NT2/D1 (cell line): ENCODE measurements around the gene CNOT11.
"Not testable (repeated sequence)": the region's sequence is repeated elsewhere in the genome, so short reads cannot be mapped to it uniquely, and the experiment has no call there.

Source experiments
- DNase-seq: peaks from one replicate; pipeline ENCODE4 v3.0.0-alpha.2; 2011; ENCODE audit warnings: low read depth, low spot score
- H3K27me3 ChIP-seq: 2 replicates; pipeline ENCODE4 v1.6.0; 2011; ENCODE audit warnings: mild to moderate bottlenecking; ENCODE audit not compliant: insufficient read length, insufficient read depth
- H3K36me3 ChIP-seq: 2 replicates; pipeline ENCODE4 v1.6.1; 2011; ENCODE audit warnings: mild to moderate bottlenecking, low read length, mixed read lengths; ENCODE audit not compliant: insufficient read depth, insufficient read length
- H3K4me1 ChIP-seq: 2 replicates; pipeline ENCODE4 v1.5.1; 2011; ENCODE audit not compliant: insufficient read depth, insufficient read length
- H3K4me3 ChIP-seq: 2 replicates; pipeline ENCODE4 v1.5.1; 2011; ENCODE audit warnings: low read depth; ENCODE audit not compliant: insufficient read length
- H3K9ac ChIP-seq: 2 replicates; pipeline ENCODE4 v1.6.0; 2011; ENCODE audit warnings: low read depth; ENCODE audit not compliant: insufficient read length
- H3K9me3 ChIP-seq: 2 replicates; pipeline ENCODE4 v1.5.1; 2011; ENCODE audit warnings: mild to moderate bottlenecking, low read length; ENCODE audit not compliant: insufficient read depth
- SUZ12 ChIP-seq: IDR thresholded peaks from 2 replicates; pipeline ENCODE4 v1.6.1; 2011; ENCODE audit not compliant: insufficient read length, insufficient read depth; ENCODE audit errors: extremely low read depth
- YY1 ChIP-seq: IDR thresholded peaks from 2 replicates; pipeline ENCODE4 v1.6.1; 2011; ENCODE audit not compliant: insufficient read length, insufficient read depth
- ZNF274 ChIP-seq: IDR thresholded peaks from 2 replicates; pipeline ENCODE4 v1.6.1; 2011; ENCODE audit warnings: mild to moderate bottlenecking, low read depth, low read length

The CNOT11 gene

GRCh38 chr2:101238930-101239759 is 13.5 kb upstream of the CNOT11 start:
- Histone ChIP-seq H3K4me3 (no peak overlapping the region), H3K9ac (no peak overlapping the region), H3K9me3 (peaks cover 22% of the 10 kb centered on the region; the same call in 1 of the 2 replicates), H3K4me1 (no peaks in the 10 kb centered on the region), H3K36me3 (no peaks in the 10 kb centered on the region), H3K27me3 (no peaks in the 10 kb centered on the region)
- no peak for TF ChIP-seq SUZ12
- no peak for DNase-seq

DNA sequence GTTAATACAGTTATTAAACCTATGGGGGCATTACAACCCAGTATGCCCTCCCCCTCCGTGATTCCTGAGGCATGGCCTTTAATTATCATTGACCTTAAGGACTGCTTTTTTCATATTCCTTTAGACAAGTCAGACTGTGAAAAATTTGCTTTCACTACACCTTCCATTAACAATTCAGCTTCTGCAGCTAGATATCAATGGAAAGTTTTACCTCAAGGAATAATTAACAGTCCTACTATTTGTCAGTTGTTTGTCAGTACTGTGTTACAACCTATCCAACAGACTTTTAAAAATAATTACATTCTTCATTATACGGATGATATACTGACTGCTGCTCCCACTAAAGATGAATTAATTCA is 12.9 kb upstream of the CNOT11 start:
- H3K27me3 ChIP-seq, H3K4me1 ChIP-seq, DNase-seq, H3K36me3 ChIP-seq, H3K9ac ChIP-seq, H3K4me3 ChIP-seq: not testable (repeated sequence)
- H3K9me3 ChIP-seq, result peaks cover 16% of the 10 kb centered on the region; the same call in 1 of the 2 replicates

GRCh38 chr2:101240694-101241093 is 12.0 kb upstream of the CNOT11 start:
- not testable (repeated sequence) for H3K4me3 ChIP-seq, H3K27me3 ChIP-seq, DNase-seq, H3K9ac ChIP-seq, H3K36me3 ChIP-seq, H3K4me1 ChIP-seq
- H3K9me3 ChIP-seq, result peaks cover 13% of the 10 kb centered on the region; the same call in 1 of the 2 replicates

GRCh38 chr2:101241158-101241557 is 11.5 kb upstream of the CNOT11 start:
- Histone ChIP-seq H3K4me1 (peaks cover 1% of the 10 kb centered on the region), H3K9ac (no peak overlapping the region), H3K9me3 (peaks cover 8% of the 10 kb centered on the region; the same call in 1 of the 2 replicates), H3K4me3 (no peak overlapping the region), H3K36me3 (no peaks in the 10 kb centered on the region), H3K27me3 (no peaks in the 10 kb centered on the region)
- no peak for DNase-seq
- no peak for TF ChIP-seq SUZ12
- TF ChIP-seq ZNF274, result no peak
- no peak for TF ChIP-seq YY1

- not testable (repeated sequence) for DNase-seq, H3K27me3 ChIP-seq, H3K9me3 ChIP-seq, H3K36me3 ChIP-seq, H3K9ac ChIP-seq, H3K4me1 ChIP-seq, H3K4me3 ChIP-seq
These were observed 8.3 kb upstream of the CNOT11 start for GRCh38 chr2:101244373-101244772.

GRCh38 chr2:101244899-101245298 is 7.8 kb upstream of the CNOT11 start:
- DNase-seq, H3K9me3 ChIP-seq, H3K27me3 ChIP-seq: not testable (repeated sequence)

GRCh38 chr2:101245468-101245867 is 7.2 kb upstream of the CNOT11 start:
- not testable (repeated sequence) for H3K9ac ChIP-seq, H3K9me3 ChIP-seq, H3K27me3 ChIP-seq, H3K4me1 ChIP-seq, H3K4me3 ChIP-seq, H3K36me3 ChIP-seq, DNase-seq

More at GRCh38 chr2:101244899-101245298, 7.8 kb upstream of the CNOT11 start:
- H3K4me3 ChIP-seq, H3K36me3 ChIP-seq, H3K9ac ChIP-seq, H3K4me1 ChIP-seq: not testable (repeated sequence)

GRCh38 chr2:101248756-101249155 is 3.9 kb upstream of the CNOT11 start:
- H3K36me3 ChIP-seq, H3K9me3 ChIP-seq, H3K4me1 ChIP-seq, H3K4me3 ChIP-seq, H3K9ac ChIP-seq, DNase-seq, H3K27me3 ChIP-seq: not testable (repeated sequence)
